ENCODE data around the gene ANXA4. TPM values are rescaled to one million over a fixed set of nuclear protein-coding genes. Genes with fewer than 3 reads are reported as not detected.

The ANXA4 gene
- total and polyA plus RNA-seq, 2 experiments from 2014 or later, result 6.7 to 11.5 TPM

DNA sequence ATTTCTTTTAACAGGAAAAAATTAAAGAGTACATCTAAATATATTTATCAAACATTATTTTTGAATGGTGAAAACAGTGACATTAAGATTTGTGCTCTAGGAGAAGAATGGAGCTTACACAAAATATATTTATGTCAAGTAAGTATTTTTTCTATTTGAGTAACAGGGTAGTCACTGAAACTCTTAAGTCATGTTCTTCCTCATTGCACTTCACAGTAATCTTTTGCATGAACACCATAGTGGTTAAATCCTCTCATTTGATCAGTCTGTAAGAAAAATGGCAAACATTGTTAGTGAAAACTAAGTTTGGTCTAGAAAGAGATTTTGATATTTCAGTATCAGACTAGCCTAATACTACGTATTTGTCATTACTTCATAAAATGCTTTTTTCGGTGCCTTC is 95.6 kb downstream of the ANXA4 start:
- Histone ChIP-seq H3K4me3 (no peak overlapping the region), H3K9me2 (ENCODE audit: insufficient read depth) (no peaks in the 10 kb centered on the region), H3K27me3 (ENCODE audit: insufficient read depth) (no peaks in the 10 kb centered on the region), H2AFZ (no peak overlapping the region), H3K79me2 (replicated peaks; ENCODE audit: insufficient read depth) (peaks cover 52% of the 10 kb centered on the region), H3K36me3 (ENCODE audit: insufficient read depth) (peaks cover 19% of the 10 kb centered on the region; the same call in 1 of the 2 replicates), H3K4me2 (no peak overlapping the region), H4K20me1 (replicated peaks; ENCODE audit: insufficient read depth) (peaks cover 12% of the 10 kb centered on the region), H3F3A (replicated peaks; ENCODE audit: low read depth) (peaks cover 4% of the 10 kb centered on the region; the same call in 1 of the 2 replicates), H3K4me1 (ENCODE audit: insufficient read depth) (no peaks in the 10 kb centered on the region), H3K27ac (ENCODE audit: low read depth) (0 out of 2 replicates have a peak overlapping the region, but pooled peaks have one; percentile 5)
- Mint-ChIP-seq H3K27me3 (ENCODE audit: insufficient read depth, low read depth, poor library complexity) (no peaks in the 10 kb centered on the region), H3K9me3 (no peaks in the 10 kb centered on the region), H3K27ac (no peak overlapping the region), H3K4me1 (peaks cover 4% of the 10 kb centered on the region; the same call in 2 of the 3 replicates), H3K36me3 (ENCODE audit: low read depth) (peaks cover 16% of the 10 kb centered on the region; the same call in 2 of the 3 replicates), H3K4me3 (no peak overlapping the region)
- ATAC-seq, result no peak
- no peak for TF ChIP-seq ZNF331 (CRISPR knock-in tag; IDR thresholded peaks at IDR 0.05; ENCODE audit: low read depth)
- TF ChIP-seq STAT1 (IDR thresholded peaks at IDR 0.05; ENCODE audit: unreplicated experiment), result no peak
- TF ChIP-seq, protein P1, sequence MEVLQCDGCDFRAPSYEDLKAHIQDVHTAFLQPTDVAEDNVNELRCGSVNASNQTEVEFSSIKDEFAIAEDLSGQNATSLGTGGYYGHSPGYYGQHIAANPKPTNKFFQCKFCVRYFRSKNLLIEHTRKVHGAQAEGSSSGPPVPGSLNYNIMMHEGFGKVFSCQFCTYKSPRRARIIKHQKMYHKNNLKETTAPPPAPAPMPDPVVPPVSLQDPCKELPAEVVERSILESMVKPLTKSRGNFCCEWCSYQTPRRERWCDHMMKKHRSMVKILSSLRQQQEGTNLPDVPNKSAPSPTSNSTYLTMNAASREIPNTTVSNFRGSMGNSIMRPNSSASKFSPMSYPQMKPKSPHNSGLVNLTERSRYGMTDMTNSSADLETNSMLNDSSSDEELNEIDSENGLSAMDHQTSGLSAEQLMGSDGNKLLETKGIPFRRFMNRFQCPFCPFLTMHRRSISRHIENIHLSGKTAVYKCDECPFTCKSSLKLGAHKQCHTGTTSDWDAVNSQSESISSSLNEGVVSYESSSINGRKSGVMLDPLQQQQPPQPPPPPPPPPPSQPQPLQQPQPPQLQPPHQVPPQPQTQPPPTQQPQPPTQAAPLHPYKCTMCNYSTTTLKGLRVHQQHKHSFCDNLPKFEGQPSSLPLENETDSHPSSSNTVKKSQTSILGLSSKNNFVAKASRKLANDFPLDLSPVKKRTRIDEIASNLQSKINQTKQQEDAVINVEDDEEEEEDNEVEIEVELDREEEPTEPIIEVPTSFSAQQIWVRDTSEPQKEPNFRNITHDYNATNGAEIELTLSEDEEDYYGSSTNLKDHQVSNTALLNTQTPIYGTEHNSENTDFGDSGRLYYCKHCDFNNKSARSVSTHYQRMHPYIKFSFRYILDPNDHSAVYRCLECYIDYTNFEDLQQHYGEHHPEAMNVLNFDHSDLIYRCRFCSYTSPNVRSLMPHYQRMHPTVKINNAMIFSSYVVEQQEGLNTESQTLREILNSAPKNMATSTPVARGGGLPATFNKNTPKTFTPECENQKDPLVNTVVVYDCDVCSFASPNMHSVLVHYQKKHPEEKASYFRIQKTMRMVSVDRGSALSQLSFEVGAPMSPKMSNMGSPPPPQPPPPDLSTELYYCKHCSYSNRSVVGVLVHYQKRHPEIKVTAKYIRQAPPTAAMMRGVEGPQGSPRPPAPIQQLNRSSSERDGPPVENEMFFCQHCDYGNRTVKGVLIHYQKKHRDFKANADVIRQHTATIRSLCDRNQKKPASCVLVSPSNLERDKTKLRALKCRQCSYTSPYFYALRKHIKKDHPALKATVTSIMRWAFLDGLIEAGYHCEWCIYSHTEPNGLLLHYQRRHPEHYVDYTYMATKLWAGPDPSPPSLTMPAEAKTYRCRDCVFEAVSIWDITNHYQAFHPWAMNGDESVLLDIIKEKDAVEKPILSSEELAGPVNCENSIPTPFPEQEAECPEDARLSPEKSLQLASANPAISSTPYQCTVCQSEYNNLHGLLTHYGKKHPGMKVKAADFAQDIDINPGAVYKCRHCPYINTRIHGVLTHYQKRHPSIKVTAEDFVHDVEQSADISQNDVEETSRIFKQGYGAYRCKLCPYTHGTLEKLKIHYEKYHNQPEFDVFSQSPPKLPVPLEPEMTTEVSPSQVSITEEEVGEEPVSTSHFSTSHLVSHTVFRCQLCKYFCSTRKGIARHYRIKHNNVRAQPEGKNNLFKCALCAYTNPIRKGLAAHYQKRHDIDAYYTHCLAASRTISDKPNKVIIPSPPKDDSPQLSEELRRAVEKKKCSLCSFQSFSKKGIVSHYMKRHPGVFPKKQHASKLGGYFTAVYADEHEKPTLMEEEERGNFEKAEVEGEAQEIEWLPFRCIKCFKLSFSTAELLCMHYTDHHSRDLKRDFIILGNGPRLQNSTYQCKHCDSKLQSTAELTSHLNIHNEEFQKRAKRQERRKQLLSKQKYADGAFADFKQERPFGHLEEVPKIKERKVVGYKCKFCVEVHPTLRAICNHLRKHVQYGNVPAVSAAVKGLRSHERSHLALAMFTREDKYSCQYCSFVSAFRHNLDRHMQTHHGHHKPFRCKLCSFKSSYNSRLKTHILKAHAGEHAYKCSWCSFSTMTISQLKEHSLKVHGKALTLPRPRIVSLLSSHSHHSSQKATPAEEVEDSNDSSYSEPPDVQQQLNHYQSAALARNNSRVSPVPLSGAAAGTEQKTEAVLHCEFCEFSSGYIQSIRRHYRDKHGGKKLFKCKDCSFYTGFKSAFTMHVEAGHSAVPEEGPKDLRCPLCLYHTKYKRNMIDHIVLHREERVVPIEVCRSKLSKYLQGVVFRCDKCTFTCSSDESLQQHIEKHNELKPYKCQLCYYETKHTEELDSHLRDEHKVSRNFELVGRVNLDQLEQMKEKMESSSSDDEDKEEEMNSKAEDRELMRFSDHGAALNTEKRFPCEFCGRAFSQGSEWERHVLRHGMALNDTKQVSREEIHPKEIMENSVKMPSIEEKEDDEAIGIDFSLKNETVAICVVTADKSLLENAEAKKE (CRISPR knock-in tag; IDR thresholded peaks at IDR 0.05), result no peak
- no peak for TF ChIP-seq CREB1 (CRISPR knock-in tag; IDR thresholded peaks at IDR 0.05; ENCODE audit: low read depth)
- TF ChIP-seq EZH2phosphoT487 (IDR thresholded peaks at IDR 0.05; ENCODE audit: unreplicated experiment), result no peak
- no peak for DNase-seq (ENCODE audit: low spot score)

DNA sequence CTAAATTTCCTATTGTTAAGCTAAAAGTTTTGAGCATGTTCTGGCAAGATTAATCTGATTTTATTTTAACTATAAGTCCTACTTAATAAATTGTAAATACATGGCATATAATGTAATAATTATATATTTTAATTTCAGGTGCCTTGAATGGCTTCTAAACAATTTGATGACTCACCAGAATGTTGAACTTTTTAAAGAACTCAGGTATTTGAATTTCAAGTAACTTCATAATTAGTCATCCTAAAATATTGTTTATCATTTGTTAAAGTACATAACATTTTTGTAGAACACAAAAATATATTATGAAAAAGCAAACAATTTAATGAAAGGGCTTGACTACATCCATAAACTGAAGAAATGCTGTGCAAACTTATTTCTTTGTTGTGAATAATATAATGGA is 102.1 kb downstream of the ANXA4 start:
- Histone ChIP-seq H3K36me3 (ENCODE audit: insufficient read depth) (peaks cover 24% of the 10 kb centered on the region; the same call in 1 of the 2 replicates), H3K4me1 (ENCODE audit: insufficient read depth) (no peaks in the 10 kb centered on the region), H3K4me2 (no peak overlapping the region), H3F3A (replicated peaks; ENCODE audit: low read depth) (peaks cover 4% of the 10 kb centered on the region; the same call in 1 of the 2 replicates), H4K20me1 (replicated peaks; ENCODE audit: insufficient read depth) (0 out of 2 replicates have a peak, but pooled peaks cover 2% of the 10 kb centered on the region), H3K9me2 (ENCODE audit: insufficient read depth) (no peaks in the 10 kb centered on the region), H3K27ac (ENCODE audit: low read depth) (no peak overlapping the region), H2AFZ (no peak overlapping the region), H3K4me3 (no peak overlapping the region), H3K79me2 (replicated peaks; ENCODE audit: insufficient read depth) (no peaks in the 10 kb centered on the region), H3K27me3 (ENCODE audit: insufficient read depth) (no peaks in the 10 kb centered on the region)
- DNase-seq (ENCODE audit: low spot score) (no peak), ATAC-seq (no peak)
- H3K4me1 Mint-ChIP-seq, result no peaks in the 10 kb centered on the region
- H3K9me3 Mint-ChIP-seq, result no peaks in the 10 kb centered on the region
- H3K36me3 Mint-ChIP-seq (ENCODE audit: low read depth), result peaks cover 40% of the 10 kb centered on the region
- H3K27ac Mint-ChIP-seq, result no peak overlapping the region
- no peak overlapping the region for H3K4me3 Mint-ChIP-seq
- H3K27me3 Mint-ChIP-seq (ENCODE audit: insufficient read depth, low read depth, poor library complexity), result peaks cover under 1% of the 10 kb centered on the region
- TF ChIP-seq, protein P2, sequence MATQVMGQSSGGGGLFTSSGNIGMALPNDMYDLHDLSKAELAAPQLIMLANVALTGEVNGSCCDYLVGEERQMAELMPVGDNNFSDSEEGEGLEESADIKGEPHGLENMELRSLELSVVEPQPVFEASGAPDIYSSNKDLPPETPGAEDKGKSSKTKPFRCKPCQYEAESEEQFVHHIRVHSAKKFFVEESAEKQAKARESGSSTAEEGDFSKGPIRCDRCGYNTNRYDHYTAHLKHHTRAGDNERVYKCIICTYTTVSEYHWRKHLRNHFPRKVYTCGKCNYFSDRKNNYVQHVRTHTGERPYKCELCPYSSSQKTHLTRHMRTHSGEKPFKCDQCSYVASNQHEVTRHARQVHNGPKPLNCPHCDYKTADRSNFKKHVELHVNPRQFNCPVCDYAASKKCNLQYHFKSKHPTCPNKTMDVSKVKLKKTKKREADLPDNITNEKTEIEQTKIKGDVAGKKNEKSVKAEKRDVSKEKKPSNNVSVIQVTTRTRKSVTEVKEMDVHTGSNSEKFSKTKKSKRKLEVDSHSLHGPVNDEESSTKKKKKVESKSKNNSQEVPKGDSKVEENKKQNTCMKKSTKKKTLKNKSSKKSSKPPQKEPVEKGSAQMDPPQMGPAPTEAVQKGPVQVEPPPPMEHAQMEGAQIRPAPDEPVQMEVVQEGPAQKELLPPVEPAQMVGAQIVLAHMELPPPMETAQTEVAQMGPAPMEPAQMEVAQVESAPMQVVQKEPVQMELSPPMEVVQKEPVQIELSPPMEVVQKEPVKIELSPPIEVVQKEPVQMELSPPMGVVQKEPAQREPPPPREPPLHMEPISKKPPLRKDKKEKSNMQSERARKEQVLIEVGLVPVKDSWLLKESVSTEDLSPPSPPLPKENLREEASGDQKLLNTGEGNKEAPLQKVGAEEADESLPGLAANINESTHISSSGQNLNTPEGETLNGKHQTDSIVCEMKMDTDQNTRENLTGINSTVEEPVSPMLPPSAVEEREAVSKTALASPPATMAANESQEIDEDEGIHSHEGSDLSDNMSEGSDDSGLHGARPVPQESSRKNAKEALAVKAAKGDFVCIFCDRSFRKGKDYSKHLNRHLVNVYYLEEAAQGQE (IDR thresholded peaks at IDR 0.05; ENCODE audit: unreplicated experiment), result no peak
- TF ChIP-seq CREB1 (CRISPR knock-in tag; IDR thresholded peaks at IDR 0.05; ENCODE audit: low read depth) (no peak), STAT1 (IDR thresholded peaks at IDR 0.05; ENCODE audit: unreplicated experiment) (no peak), NANOG (IDR thresholded peaks at IDR 0.05; ENCODE audit: borderline replicate concordance) (no peak), EZH2phosphoT487 (IDR thresholded peaks at IDR 0.05; ENCODE audit: unreplicated experiment) (no peak), ZNF114 (CRISPR knock-in tag; IDR thresholded peaks at IDR 0.05) (no peak), ZNF331 (CRISPR knock-in tag; IDR thresholded peaks at IDR 0.05; ENCODE audit: low read depth) (no peak), JUNB (IDR thresholded peaks at IDR 0.05; ENCODE audit: unreplicated experiment) (no peak)
- TF ChIP-seq, protein P3, sequence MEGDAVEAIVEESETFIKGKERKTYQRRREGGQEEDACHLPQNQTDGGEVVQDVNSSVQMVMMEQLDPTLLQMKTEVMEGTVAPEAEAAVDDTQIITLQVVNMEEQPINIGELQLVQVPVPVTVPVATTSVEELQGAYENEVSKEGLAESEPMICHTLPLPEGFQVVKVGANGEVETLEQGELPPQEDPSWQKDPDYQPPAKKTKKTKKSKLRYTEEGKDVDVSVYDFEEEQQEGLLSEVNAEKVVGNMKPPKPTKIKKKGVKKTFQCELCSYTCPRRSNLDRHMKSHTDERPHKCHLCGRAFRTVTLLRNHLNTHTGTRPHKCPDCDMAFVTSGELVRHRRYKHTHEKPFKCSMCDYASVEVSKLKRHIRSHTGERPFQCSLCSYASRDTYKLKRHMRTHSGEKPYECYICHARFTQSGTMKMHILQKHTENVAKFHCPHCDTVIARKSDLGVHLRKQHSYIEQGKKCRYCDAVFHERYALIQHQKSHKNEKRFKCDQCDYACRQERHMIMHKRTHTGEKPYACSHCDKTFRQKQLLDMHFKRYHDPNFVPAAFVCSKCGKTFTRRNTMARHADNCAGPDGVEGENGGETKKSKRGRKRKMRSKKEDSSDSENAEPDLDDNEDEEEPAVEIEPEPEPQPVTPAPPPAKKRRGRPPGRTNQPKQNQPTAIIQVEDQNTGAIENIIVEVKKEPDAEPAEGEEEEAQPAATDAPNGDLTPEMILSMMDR (conservative IDR thresholded peaks at IDR 0.05; ENCODE audit: low read depth in 2 of 2), result no peak
